Muscle of back (tissue), 11 donors: ENCODE data around the gene CSNK2A2. TPM values are rescaled to one million over a fixed set of nuclear protein-coding genes. Genes with fewer than 3 reads are reported as not detected.

Experiments used
- DNase-seq, 3 donors: peaks; one replicate each; pipeline versions ENCODE4 v3.0.0 to v3.0.0-alpha.2; 2013
- polyA plus RNA-seq, 10 donors: library from polyadenylated mRNA; unstranded; fragments of 120-200 nt; gene quantifications; one replicate each; pipeline ENCODE4 v1.2.1, GENCODE V29; 2013; ENCODE audit not compliant: insufficient read length in 10 of 10

CSNK2A2 gene
- polyA plus RNA-seq, 10 donors = 73.1 to 117 (median 81.9) TPM

GRCh38 chr16:58201163-58201562 is 3.3 kb upstream of the CSNK2A2 start:
- no peak for DNase-seq

- DNase-seq = no peak
Observed at GRCh38 chr16:58200004-58200797, 2.3 kb upstream of the CSNK2A2 start.

- no peak for DNase-seq
Observed at GRCh38 chr16:58198803-58199411, 1.0 kb upstream of the CSNK2A2 start.

GRCh38 chr16:58197314-58198012 is 443 bp downstream of the CSNK2A2 start:
- peak in 1 of 3 donors; percentile 27 for DNase-seq

- DNase-seq = no peak
Observed at GRCh38 chr16:58196898-58197313, 1.0 kb downstream of the CSNK2A2 start.

GRCh38 chr16:58195771-58196170 is 2.1 kb downstream of the CSNK2A2 start:
- DNase-seq = no peak

- no peak for DNase-seq
Observed at GRCh38 chr16:58195344-58195743, 2.6 kb downstream of the CSNK2A2 start.

GRCh38 chr16:58194790-58195189 is 3.1 kb downstream of the CSNK2A2 start:
- DNase-seq = no peak

GRCh38 chr16:58187665-58188421 is 10.1 kb downstream of the CSNK2A2 start:
- peak in 1 of 3 donors; percentile 18 for DNase-seq

GRCh38 chr16:58187092-58187491 is 10.8 kb downstream of the CSNK2A2 start:
- DNase-seq = peak in 1 of 3 donors; percentile 19

GRCh38 chr16:58186176-58186944 is 11.5 kb downstream of the CSNK2A2 start:
- no peak for DNase-seq

GRCh38 chr16:58177353-58177710 is 20.6 kb downstream of the CSNK2A2 start:
- DNase-seq = no peak

- DNase-seq = no peak
Observed at GRCh38 chr16:58176608-58177352, 21.1 kb downstream of the CSNK2A2 start.

GRCh38 chr16:58170223-58170622 is 27.7 kb downstream of the CSNK2A2 start:
- DNase-seq = no peak

GRCh38 chr16:58160855-58161254 is 37.1 kb downstream of the CSNK2A2 start:
- no peak for DNase-seq

GRCh38 chr16:58158725-58159124 is 39.2 kb downstream of the CSNK2A2 start:
- DNase-seq = no peak

- no peak for DNase-seq
Observed at GRCh38 chr16:58157951-58158540, 39.9 kb downstream of the CSNK2A2 start.

- no peak for DNase-seq
Observed at GRCh38 chr16:58157239-58157638, 40.7 kb downstream of the CSNK2A2 start.

- DNase-seq = no peak
Observed at GRCh38 chr16:58155839-58156238, 42.1 kb downstream of the CSNK2A2 start.

- DNase-seq = no peak
Observed at GRCh38 chr16:58154345-58154744, 43.6 kb downstream of the CSNK2A2 start.
